Activated B cell treated with CpG ODN at 0.5 μM for 24 hours (primary cell): Measurements from ENCODE around the gene DIP2C. TPM values are rescaled to one million over a fixed set of nuclear protein-coding genes. Genes with fewer than 3 reads are reported as not detected.

Source experiments
- ATAC-seq: fragments of 200-7000 bp; cut with Tn5 transposase; one replicate; pipeline ENCODE4 v1.10.0; 2021; ENCODE audit warnings: low read depth, mild to moderate bottlenecking, moderate library complexity
- CTCF ChIA-PET: fragments of 350-600 bp; sonication (Branson Sonifier 250); formaldehyde crosslinking; loops from one replicate; lab custom pipeline; 2021; ENCODE audit warnings: antibody characterized with exemption; lab: Charles Lee
- POLR2A ChIA-PET: fragments of 350-600 bp; sonication (Branson Sonifier 250); formaldehyde crosslinking; loops from one replicate; lab custom pipeline; 2021; ENCODE audit warnings: antibody characterized with exemption; lab: Charles Lee
- DNase-seq: peaks from one replicate; pipeline ENCODE4 v3.0.0; 2022
- H3K27ac Mint-ChIP-seq: one replicate; pipeline ENCODE4 v1.8.0; 2020; ENCODE audit warnings: mixed read lengths
- H3K27me3 Mint-ChIP-seq: one replicate; pipeline ENCODE4 v1.8.0; 2021; ENCODE audit warnings: mixed read lengths
- H3K36me3 Mint-ChIP-seq: one replicate; pipeline ENCODE4 v1.8.0; 2021; ENCODE audit warnings: low read depth, mixed read lengths
- H3K4me1 Mint-ChIP-seq: one replicate; pipeline ENCODE4 v1.8.0; 2021; ENCODE audit warnings: mixed read lengths
- H3K4me3 Mint-ChIP-seq: one replicate; pipeline ENCODE4 v1.8.0; 2020; ENCODE audit warnings: mild to moderate bottlenecking, mixed read lengths
- H3K9me3 Mint-ChIP-seq: one replicate; pipeline ENCODE4 v1.8.0; 2020; ENCODE audit warnings: mixed read lengths
- intact Hi-C: fragments of 100-400 bp; cut with micrococcal nuclease; formaldehyde crosslinking; loops from one replicate; pipeline ENCODE4 v1.15.1; 2024
- total RNA-seq: library from RNA; stranded (reverse); gene quantifications from 2 replicates; pipeline ENCODE4 v1.2.3, GENCODE V29; 2022
- TF ChIP-seq, protein P1 (sequence below): fragments of 200-600 bp; IDR thresholded peaks from one replicate; pipeline ENCODE4 v1.8.0; 2022; ENCODE audit warnings: antibody characterized with exemption, mild to moderate bottlenecking

DIP2C gene
- total RNA-seq, 1 donor from 2014 or later = 0.49 TPM

DNA sequence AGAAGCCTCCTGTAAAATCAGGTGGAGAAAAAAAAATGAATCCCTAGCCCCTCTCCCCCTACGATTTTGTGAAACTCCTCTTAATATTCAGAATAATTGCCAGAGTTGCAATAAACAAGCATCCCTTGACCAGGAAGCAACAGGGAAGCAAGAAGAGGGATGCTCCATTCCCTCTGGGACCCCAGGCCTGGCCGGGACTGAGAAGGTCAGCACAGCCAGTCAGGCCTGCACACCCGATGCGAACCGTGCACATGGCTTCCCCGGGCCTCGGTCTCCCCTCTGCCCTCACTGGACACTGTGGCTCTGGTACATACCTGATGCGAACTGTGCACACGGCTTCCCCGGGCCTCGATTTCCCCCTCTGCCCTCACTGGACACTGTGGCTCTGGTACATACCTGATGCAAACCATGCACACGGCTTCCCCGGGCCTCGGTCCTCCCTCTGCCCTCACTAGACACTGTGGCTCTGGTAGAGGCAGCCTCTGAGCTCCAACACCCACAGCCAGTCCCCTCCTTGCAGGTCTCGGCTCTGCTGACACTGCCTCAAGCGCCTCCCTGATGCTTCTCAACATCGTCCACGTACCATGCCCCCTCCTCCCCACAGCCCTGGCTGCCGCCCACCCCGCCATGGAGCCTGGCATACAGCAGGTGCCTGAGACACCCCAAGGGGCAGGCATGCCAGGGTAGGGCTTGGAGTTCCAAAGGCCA lies 138.6 kb downstream of the DIP2C start:
- Mint-ChIP-seq H3K4me1 (no peaks in the 10 kb centered on the region), H3K27ac (no peak overlapping the region), H3K4me3 (no peak overlapping the region), H3K36me3 (no peaks in the 10 kb centered on the region), H3K9me3 (no peaks in the 10 kb centered on the region), H3K27me3 (peaks cover 24% of the 10 kb centered on the region)
- intact Hi-C loops = no loop called here
- CTCF ChIA-PET = no interaction called here
- TF ChIP-seq, protein P1, sequence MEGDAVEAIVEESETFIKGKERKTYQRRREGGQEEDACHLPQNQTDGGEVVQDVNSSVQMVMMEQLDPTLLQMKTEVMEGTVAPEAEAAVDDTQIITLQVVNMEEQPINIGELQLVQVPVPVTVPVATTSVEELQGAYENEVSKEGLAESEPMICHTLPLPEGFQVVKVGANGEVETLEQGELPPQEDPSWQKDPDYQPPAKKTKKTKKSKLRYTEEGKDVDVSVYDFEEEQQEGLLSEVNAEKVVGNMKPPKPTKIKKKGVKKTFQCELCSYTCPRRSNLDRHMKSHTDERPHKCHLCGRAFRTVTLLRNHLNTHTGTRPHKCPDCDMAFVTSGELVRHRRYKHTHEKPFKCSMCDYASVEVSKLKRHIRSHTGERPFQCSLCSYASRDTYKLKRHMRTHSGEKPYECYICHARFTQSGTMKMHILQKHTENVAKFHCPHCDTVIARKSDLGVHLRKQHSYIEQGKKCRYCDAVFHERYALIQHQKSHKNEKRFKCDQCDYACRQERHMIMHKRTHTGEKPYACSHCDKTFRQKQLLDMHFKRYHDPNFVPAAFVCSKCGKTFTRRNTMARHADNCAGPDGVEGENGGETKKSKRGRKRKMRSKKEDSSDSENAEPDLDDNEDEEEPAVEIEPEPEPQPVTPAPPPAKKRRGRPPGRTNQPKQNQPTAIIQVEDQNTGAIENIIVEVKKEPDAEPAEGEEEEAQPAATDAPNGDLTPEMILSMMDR = no peak
- POLR2A ChIA-PET = no interaction called here
- ATAC-seq = no peak
- DNase-seq = no peak

DNA sequence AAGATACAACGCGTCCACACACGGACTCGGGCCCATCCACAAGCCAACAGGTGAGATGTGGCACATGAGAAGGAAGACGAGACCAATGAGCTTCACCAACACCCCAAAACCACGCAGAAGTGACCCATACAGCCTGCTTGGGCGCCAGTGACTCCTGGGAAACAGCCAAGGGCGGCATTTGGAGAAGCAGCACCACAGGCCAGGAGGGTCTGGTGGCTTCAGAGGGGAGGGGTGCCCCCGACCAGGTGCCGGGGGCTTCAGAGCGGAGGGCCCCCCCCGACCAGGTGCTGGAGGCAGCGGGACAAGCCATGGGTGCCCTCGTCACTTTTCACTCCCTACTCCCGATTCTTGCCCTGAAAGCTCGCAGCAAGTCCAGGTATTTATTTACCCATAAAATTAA lies 140.1 kb downstream of the DIP2C start:
- no peaks in the 10 kb centered on the region for H3K9me3 Mint-ChIP-seq
- ChIA-PET POLR2A (no interaction called here), CTCF (no interaction called here)
- ATAC-seq (no peak), DNase-seq (no peak)
- no peak overlapping the region for H3K27ac Mint-ChIP-seq
- H3K27me3 Mint-ChIP-seq = peaks cover 17% of the 10 kb centered on the region
- H3K36me3 Mint-ChIP-seq = no peaks in the 10 kb centered on the region
- intact Hi-C loops = no loop called here
- no peak overlapping the region for H3K4me3 Mint-ChIP-seq
- H3K4me1 Mint-ChIP-seq = no peaks in the 10 kb centered on the region
- TF ChIP-seq, protein P1 = no peak

DNA sequence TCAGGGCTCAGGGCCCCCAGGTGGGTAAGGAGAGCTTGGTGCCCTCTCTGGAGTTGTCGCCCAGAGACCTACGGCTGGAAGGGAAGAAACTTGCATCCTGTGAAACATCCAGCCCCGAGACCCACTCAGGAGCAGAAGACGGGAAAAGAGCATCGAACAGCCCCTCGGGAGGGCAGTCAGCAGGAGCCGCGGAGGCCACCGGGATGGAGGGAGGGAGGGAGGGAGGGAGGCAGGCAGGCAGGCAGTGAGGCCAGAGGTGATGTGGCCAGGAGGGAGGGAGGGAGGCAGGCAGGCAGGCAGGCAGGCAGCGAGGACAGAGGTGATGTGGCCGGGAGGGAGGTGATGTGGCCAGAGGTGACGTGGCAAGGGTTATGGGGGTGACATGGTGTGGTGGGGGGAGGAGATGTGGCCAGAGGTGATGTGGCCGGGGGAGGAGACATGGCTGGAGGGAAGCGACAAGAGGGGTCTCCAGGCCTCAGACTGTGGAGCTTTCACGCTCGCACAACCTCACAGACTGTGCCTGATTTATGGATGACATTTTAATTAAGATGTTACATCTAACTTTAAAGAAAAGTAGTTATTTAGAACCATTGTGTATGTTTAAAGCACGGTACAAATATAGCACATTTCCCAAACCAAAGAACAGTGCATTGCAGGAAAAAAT lies 141.1 kb downstream of the DIP2C start:
- DNase-seq (no peak), ATAC-seq (no peak)
- TF ChIP-seq, protein P1 = no peak
- ChIA-PET CTCF (no interaction called here), POLR2A (no interaction called here)
- no peaks in the 10 kb centered on the region for H3K36me3 Mint-ChIP-seq
- H3K27me3 Mint-ChIP-seq = peaks cover 17% of the 10 kb centered on the region
- no peaks in the 10 kb centered on the region for H3K4me1 Mint-ChIP-seq
- H3K27ac Mint-ChIP-seq = no peak overlapping the region
- H3K4me3 Mint-ChIP-seq = no peak overlapping the region
- intact Hi-C loops = no loop called here
- H3K9me3 Mint-ChIP-seq = no peaks in the 10 kb centered on the region

DNA sequence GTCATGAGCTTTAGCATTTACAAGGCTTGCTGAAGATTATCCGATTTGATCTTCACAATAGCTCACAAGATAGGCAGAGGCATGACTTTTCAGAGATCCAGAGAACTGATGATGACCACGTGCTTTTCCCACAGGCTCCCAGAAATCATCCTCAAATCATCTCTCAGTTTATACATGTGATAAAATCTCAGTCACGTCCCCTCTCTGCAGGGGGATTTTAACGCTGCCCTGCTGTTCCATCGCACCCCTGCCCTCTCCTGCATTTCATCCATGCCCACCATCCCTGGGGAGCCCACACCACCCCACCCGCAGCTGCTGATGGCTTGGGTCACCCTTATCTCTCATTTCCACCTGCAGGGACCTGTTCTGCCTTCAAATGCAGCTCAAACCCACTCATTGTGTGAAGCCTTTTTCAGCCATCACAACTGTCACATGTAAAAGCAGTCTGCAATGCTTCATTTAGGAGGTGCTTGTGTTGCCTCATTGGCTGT lies 141.8 kb downstream of the DIP2C start:
- ATAC-seq (no peak), DNase-seq (no peak)
- H3K4me1 Mint-ChIP-seq = no peaks in the 10 kb centered on the region
- TF ChIP-seq, protein P1 = no peak
- ChIA-PET CTCF (no interaction called here), POLR2A (no interaction called here)
- peaks cover 21% of the 10 kb centered on the region for H3K27me3 Mint-ChIP-seq
- intact Hi-C loops = no loop called here
- no peak overlapping the region for H3K4me3 Mint-ChIP-seq
- no peaks in the 10 kb centered on the region for H3K36me3 Mint-ChIP-seq
- no peaks in the 10 kb centered on the region for H3K9me3 Mint-ChIP-seq
- H3K27ac Mint-ChIP-seq = no peak overlapping the region

DNA sequence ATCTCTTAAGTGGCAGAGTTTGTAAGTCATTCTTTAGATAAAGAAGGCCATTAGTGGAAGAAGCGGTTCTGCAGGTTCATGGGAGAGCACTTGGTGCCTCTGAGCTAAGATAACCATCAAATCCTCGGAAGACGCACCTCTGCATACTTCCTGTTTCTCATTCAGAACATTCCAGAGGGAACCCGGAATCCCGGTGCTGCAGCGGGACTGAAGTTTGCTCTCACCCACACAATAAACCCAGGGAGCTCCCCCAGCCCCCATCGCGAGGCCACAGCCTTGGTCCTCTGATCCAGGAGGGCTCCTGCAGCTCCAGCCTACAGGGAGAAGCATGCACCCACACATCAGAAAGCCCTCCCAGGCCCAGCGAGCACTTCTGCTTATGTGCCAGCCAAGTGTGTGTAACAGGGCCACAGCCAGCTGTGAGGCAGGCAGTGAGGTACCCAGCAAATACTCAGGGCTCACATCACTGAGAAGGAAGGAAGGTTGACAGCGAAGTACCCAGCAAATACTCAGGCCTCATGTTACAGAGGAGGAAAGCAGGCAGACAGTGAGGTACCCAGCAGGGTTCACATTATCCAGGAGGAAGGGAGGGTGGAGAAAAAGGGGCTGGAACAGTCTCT lies 142.4 kb downstream of the DIP2C start:
- Mint-ChIP-seq H3K4me3 (no peak overlapping the region), H3K27ac (no peak overlapping the region), H3K4me1 (peaks cover 2% of the 10 kb centered on the region), H3K9me3 (no peaks in the 10 kb centered on the region), H3K36me3 (no peaks in the 10 kb centered on the region), H3K27me3 (peaks cover 25% of the 10 kb centered on the region)
- POLR2A ChIA-PET = no interaction called here
- CTCF ChIA-PET = no interaction called here
- ATAC-seq (no peak), DNase-seq (no peak)
- TF ChIP-seq, protein P1 = no peak
- intact Hi-C loops = no loop called here
